ENCODE measurements around the gene NAA15.
A peak's percentile ranks its signal among the peaks of the same experiment; 100 is the strongest.
"Not testable (repeated sequence)": the region's sequence is repeated elsewhere in the genome, so short reads cannot be mapped to it uniquely, and the experiment has no call there.

Gene NAA15

GRCh38 chr4:139361301-139361700 is 60.0 kb downstream of the NAA15 start:
- DNase-seq (ENCODE audit: low spot score), result no peak

- DNase-seq (ENCODE audit: low spot score), result peak; percentile 10
Measured at GRCh38 chr4:139367421-139368090, 66.3 kb downstream of the NAA15 start.

GRCh38 chr4:139368998-139369397 is 67.7 kb downstream of the NAA15 start:
- no peak for DNase-seq (ENCODE audit: low spot score)

GRCh38 chr4:139374251-139374650 is 72.9 kb downstream of the NAA15 start:
- no peak for DNase-seq (ENCODE audit: low spot score)

- no peak for DNase-seq (ENCODE audit: low spot score)
Measured at GRCh38 chr4:139386421-139386820, 85.1 kb downstream of the NAA15 start.

GRCh38 chr4:139389102-139389501 is 87.8 kb downstream of the NAA15 start:
- DNase-seq (ENCODE audit: low spot score), result no peak

- DNase-seq (ENCODE audit: low spot score), result no peak
Measured at GRCh38 chr4:139389991-139390390, 88.7 kb downstream of the NAA15 start.

- DNase-seq (ENCODE audit: low spot score), result no peak
Measured at GRCh38 chr4:139391731-139392130, 90.4 kb downstream of the NAA15 start.

GRCh38 chr4:139392797-139393196 is 91.5 kb downstream of the NAA15 start:
- no peak for DNase-seq (ENCODE audit: low spot score)

- DNase-seq (ENCODE audit: low spot score), result no peak
Measured at GRCh38 chr4:139401368-139401767, 100.1 kb downstream of the NAA15 start.

- no peak for DNase-seq (ENCODE audit: low spot score)
Measured at GRCh38 chr4:139402436-139402835, 101.1 kb downstream of the NAA15 start.

GRCh38 chr4:139403462-139403861 is 102.2 kb downstream of the NAA15 start:
- no peak for DNase-seq (ENCODE audit: low spot score)

GRCh38 chr4:139410312-139410711 is 109.0 kb downstream of the NAA15 start:
- no peak for DNase-seq (ENCODE audit: low spot score)

- not testable (repeated sequence) for DNase-seq (ENCODE audit: low spot score)
Measured at GRCh38 chr4:139414671-139415210, 113.4 kb downstream of the NAA15 start.

- DNase-seq (ENCODE audit: low spot score), result peak; percentile 38
Measured at GRCh38 chr4:139416073-139416673, 114.9 kb downstream of the NAA15 start.

GRCh38 chr4:139419388-139419914 is 118.1 kb downstream of the NAA15 start:
- no peak for DNase-seq (ENCODE audit: low spot score)

- no peak for DNase-seq (ENCODE audit: low spot score)
Measured at GRCh38 chr4:139420652-139421051, 119.3 kb downstream of the NAA15 start.

GRCh38 chr4:139436122-139436521 is 134.8 kb downstream of the NAA15 start:
- no peak for DNase-seq (ENCODE audit: low spot score)

- DNase-seq (ENCODE audit: low spot score), result no peak
Measured at GRCh38 chr4:139438141-139438540, 136.8 kb downstream of the NAA15 start.

GRCh38 chr4:139441029-139441428 is 139.7 kb downstream of the NAA15 start:
- DNase-seq (ENCODE audit: low spot score), result no peak

GRCh38 chr4:139443661-139444060 is 142.4 kb downstream of the NAA15 start:
- no peak for DNase-seq (ENCODE audit: low spot score)

GRCh38 chr4:139444881-139445280 is 143.6 kb downstream of the NAA15 start:
- not testable (repeated sequence) for DNase-seq (ENCODE audit: low spot score)

GRCh38 chr4:139447078-139447477 is 145.8 kb downstream of the NAA15 start:
- not testable (repeated sequence) for DNase-seq (ENCODE audit: low spot score)

Measured in COLO829 (cell line).